HG02763 (cell line): ENCODE data around the gene INPP1.
"Not testable (repeated sequence)": the region's sequence is repeated elsewhere in the genome, so short reads cannot be mapped to it uniquely, and the experiment has no call there.

Experiments
- ATAC-seq: cut with Tn5 transposase; IDR thresholded peaks from one replicate; pipeline ENCODE4 v1.9.1; 2021; ENCODE audit warnings: mild to moderate bottlenecking, moderate library complexity; ENCODE audit not compliant: unreplicated experiment

The INPP1 gene

GRCh38 chr2:190343536-190344275, at the start of gene INPP1:
Gene INPP1, plus strand, starts transcription at chr2:190343589. Its CDS starts 16,514 bp downstream, at chr2:190360103.
- peak; percentile 54 for ATAC-seq

- not testable (repeated sequence) for ATAC-seq
These were observed 45.5 kb upstream of the INPP1 start for GRCh38 chr2:190297880-190298279.

- no peak for ATAC-seq
These were observed 42.4 kb upstream of the INPP1 start for GRCh38 chr2:190301032-190301431.

- no peak for ATAC-seq
These were observed 41.3 kb upstream of the INPP1 start for GRCh38 chr2:190302052-190302451.

- ATAC-seq = no peak
These were observed 39.7 kb upstream of the INPP1 start for GRCh38 chr2:190303647-190304046.

GRCh38 chr2:190304404-190304803, 39.0 kb upstream of the INPP1 start:
- ATAC-seq = no peak

GRCh38 chr2:190308031-190308430, 35.4 kb upstream of the INPP1 start:
- ATAC-seq = no peak

GRCh38 chr2:190311893-190312634, 31.3 kb upstream of the INPP1 start:
- ATAC-seq = no peak

- not testable (repeated sequence) for ATAC-seq
These were observed 30.8 kb upstream of the INPP1 start for GRCh38 chr2:190312635-190313025.

- no peak for ATAC-seq
These were observed 29.5 kb upstream of the INPP1 start for GRCh38 chr2:190313880-190314279.

GRCh38 chr2:190315273-190315672, 28.1 kb upstream of the INPP1 start:
- no peak for ATAC-seq

GRCh38 chr2:190318514-190318913, 24.9 kb upstream of the INPP1 start:
- ATAC-seq = no peak

- peak; percentile 29 for ATAC-seq
These were observed 24.3 kb upstream of the INPP1 start for GRCh38 chr2:190318931-190319554.

- ATAC-seq = peak; percentile 94
These were observed 23.6 kb upstream of the INPP1 start, which contains the start of gene HIBCH for GRCh38 chr2:190319555-190320498. Gene HIBCH, minus strand, starts transcription at chr2:190319826. Its CDS starts 76 bp downstream, at chr2:190319750.

- no peak for ATAC-seq
These were observed 22.7 kb upstream of the INPP1 start for GRCh38 chr2:190320696-190321095.

- no peak for ATAC-seq
These were observed 20.0 kb upstream of the INPP1 start for GRCh38 chr2:190323406-190323805.

GRCh38 chr2:190325588-190325987, 17.8 kb upstream of the INPP1 start:
- no peak for ATAC-seq

GRCh38 chr2:190327867-190328572, 15.4 kb upstream of the INPP1 start:
- ATAC-seq = no peak

GRCh38 chr2:190328573-190329147, 14.7 kb upstream of the INPP1 start:
- ATAC-seq = no peak

GRCh38 chr2:190333395-190333794, 10.0 kb upstream of the INPP1 start:
- no peak for ATAC-seq
